ENCODE data around the gene LYPLA2.
"Not testable (repeated sequence)": the region's sequence is repeated elsewhere in the genome, so short reads cannot be mapped to it uniquely, and the experiment has no call there.

Gene LYPLA2

DNA sequence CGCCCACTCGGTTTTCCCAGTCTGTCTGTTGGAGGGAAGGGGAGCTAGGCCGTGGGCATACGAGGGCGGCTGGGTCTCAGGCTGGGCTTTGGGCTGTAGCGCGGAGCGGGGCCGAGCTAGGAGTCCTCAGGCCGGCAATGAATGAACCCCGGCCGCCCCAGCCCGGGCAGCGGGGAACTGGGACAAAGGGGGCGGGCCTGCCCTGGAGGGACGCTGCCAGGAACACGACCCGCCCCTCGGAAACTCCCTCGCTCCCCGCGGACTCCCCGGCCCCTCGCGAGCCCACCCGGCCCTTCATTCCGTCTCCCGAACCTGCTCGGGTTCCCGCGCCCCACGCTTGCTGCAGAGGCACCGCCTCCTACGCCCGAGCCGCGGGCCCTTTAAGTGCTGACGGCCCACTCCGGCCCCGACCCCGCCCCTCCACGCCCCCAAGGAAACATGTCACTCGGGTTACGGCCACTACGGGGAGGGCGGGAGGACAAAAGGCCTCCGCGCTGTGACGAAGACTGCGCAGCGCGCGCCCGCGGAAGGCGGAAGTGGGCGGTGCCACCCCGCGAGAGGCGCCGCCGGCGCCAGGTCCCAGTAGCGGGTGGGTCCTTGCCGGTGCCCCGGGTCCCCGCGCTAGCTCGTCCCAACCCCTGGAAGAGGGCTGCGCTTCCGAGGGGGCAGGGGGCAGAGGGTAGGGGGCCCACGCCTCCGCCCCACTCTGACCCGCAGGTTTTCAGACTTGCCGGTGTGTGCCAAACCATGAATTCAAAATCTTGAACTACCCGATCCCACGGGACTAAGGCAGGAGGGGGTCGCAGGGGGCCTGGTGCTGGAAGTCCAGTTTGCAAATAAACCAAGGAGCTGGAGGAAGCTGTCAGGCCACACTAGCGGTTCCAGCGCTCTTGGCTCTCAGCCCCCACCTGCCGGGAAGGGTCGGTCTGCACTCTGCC, 9.7 kb downstream of the LYPLA2 start, which contains the start of gene GALE:
Gene GALE (minus strand): TSS at position 355 of the 938 bp plus-strand sequence. CDS start 1,747 bp downstream, outside the sequence.
- DNase-seq (ENCODE audit: low read depth in 2 of 2): peak; percentile 95 to 97

DNA sequence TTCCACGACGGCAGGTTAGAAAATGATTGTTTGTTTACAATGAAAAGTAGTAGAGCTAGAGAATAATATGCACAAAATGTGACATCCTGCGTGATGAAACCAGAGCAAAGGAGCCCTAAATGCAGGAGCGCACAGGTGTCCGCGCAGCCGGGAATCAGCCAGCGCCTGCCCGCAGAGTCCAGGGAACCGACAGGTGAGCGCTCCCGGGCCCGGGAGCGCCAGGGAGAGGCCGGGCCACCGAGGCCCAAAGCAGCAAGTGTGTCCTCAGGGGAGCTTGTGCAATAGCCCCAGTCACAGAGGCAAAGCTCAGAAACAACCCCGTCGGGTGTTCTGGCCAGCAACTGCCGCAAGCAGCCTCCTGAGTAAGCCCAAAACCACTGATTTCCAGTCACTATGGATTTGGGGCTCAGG, 10.4 kb downstream of the LYPLA2 start:
- no peak for DNase-seq (ENCODE audit: low read depth in 2 of 2)

DNA sequence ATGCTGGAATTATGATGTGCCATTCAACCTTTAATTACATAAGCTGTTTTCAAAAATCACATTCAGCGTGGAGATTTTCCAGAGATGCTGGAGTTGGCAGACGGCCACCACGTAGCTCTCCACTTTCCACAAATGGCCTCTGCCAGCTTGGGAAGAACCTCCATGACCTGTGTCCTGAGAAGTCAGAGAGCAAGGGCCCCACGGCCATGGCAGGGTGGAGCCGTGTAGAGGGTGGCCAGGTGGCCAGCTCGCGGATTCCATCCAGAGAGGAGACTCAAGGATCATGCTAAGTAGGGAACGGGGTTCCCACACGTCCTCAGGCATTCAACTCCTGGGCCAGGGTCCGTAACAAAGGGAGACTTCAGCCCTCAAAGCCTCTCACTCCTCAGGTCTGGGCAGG, 10.9 kb downstream of the LYPLA2 start:
- no peak for DNase-seq (ENCODE audit: low read depth in 2 of 2)

DNA sequence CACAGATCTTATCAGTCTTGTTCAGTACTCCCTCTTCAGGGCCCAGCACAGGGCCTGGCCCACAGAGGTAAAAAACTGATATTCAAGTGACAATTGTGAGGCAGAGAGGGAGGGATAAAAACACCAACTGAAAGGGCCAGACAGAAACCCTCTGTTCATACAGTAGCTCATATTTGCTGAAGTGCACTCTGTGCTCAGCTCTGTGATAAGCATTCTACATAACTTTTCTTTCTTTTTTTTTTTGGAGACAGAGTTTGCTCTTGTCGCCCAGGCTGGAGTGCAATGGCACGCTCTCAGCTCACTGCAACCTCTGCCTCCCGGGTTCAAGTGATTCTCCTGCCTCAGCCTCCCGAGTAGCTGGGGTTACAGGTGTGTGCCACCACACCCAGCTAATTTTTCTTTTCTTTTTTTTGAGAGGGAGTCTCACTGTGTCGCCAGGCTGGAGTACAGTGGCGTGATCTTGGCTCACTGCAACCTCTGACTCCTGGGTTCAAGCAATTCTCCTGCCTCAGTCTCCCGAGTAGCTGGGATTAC, 11.9 kb downstream of the LYPLA2 start:
- DNase-seq (ENCODE audit: low read depth in 2 of 2): not testable (repeated sequence)

DNA sequence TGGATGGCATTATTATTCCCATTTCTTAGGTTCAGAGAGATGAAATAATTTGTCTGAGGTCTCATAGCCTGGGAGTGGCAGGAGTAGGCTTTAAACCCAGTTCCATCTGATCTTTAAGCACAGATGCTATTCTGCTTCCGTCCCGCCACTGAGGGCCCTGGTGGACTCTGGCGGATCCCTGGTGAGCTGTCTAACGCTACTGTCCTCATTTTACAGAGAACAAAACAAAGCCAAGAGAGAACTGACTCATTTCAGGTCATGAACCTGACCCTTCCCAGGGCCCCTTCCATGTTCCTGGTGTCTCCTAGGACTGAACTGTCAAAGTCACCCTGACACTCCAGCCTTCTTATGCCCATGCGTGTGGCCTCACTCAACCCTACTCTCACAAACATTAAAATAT, 12.7 kb downstream of the LYPLA2 start:
- DNase-seq (ENCODE audit: low read depth in 2 of 2): no peak

DNA sequence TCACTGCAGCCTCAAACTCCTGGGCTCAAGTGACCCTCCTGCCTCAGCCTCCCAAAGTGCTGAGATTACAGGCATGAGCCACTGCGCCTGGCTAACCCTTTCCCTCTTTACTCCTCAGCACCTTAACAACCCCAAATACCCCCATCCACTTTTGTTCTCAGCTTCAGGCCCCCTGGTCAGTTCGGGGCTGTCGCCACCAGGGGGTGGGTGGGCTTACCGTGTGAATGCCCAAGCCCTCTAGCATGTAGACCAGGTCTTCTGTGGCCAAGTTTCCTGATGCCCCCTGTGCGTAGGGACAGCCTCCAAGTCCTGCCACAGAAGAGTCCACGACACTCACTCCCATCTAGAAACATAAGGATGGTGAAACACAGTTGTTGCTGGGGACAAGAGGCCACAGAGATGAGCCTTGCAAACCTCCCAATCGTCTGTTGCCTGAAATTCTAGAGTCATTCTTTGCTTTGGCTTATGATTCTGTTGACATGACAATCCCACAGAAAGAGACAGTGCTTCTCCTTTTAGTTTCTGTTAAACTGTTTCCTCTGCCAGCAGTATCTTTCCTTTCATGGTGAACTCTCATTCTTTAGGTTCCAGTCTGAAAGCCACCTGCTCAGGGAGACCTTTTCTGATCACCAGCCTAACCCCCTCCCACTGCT, 13.4 kb downstream of the LYPLA2 start:
- no peak for DNase-seq (ENCODE audit: low read depth in 2 of 2)

DNA sequence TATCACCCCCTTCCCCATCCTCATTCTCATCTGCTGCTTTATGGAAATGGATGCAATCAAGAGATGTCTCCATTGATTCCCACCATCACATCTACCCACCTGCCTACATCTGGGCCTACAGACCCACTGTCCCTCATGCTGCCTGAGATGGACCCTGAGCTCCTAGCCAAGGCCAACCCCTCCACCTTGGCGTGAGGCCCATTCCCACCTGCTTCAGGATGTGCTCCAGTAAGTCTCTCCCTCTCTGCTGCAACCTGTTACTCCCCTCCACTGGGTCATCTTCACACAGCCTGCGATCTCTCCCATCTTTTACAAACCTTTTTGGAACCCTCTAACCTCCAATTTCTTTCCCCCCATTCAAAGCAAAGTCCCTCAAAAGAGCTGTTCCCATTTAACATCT, 14.1 kb downstream of the LYPLA2 start:
- no peak for DNase-seq (ENCODE audit: low read depth in 2 of 2)

DNA sequence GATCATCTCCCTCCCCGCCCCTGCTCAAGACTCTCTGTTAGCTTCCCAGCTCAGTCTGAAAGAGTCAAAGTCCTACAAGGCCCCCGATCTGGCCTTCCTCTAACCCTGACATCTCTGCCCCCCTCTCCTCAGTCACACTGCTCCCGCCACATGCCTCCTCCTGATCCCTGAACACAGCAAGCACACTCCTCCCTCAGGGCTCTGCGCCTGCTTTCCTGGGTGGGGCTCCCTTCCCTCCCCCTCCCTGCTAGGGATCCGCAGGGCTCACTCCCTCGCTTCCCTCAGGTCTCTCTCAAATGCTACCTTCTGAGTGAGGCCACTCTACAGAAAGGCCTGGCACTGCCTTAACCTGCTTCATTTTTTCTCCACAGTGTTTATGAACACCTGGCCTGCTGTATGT, 15.3 kb downstream of the LYPLA2 start:
- no peak for DNase-seq (ENCODE audit: low read depth in 2 of 2)

DNA sequence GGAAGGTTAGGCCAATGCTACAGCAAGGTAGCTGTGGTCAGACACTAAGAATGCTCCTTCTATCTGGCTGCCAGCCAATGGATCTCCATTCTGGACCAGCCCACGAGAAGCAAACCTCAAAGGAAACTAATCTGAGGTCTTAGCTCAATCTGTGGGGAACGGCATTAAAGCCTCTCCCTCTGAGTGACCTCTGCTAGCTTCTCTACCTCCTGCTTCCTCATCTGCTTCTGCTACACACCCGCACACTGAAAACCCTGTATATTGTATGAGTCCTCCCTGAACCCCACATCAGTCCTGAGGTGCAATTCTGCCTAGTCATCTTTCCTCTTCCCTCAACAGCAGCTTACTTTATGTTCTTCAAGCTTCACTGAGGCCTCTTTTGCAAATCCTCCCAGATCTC, 16.5 kb downstream of the LYPLA2 start:
- DNase-seq (ENCODE audit: low read depth in 2 of 2): no peak

DNA sequence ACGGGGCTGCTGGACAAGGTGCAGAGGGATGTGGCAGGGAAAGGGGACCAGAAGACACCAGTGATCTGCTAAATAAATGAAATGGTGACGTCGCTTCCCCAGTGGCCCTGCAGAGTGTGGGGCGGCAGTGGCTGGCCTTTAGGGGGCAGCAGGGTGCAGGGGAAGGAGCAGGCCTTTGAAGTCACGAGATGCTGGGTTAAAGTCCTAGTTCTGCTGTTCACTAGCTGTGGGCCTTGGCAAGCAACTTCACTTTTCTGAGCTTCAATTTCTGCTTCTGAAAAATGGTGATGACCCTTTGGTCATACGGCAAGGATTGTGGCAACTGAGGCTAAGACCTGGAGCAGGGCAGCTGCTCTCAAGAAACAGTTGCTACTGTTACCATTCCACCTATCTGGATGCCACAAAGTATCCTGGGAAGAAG, 18.8 kb downstream of the LYPLA2 start:
- peak; percentile 55 to 69 for DNase-seq (ENCODE audit: low read depth in 2 of 2)

DNA sequence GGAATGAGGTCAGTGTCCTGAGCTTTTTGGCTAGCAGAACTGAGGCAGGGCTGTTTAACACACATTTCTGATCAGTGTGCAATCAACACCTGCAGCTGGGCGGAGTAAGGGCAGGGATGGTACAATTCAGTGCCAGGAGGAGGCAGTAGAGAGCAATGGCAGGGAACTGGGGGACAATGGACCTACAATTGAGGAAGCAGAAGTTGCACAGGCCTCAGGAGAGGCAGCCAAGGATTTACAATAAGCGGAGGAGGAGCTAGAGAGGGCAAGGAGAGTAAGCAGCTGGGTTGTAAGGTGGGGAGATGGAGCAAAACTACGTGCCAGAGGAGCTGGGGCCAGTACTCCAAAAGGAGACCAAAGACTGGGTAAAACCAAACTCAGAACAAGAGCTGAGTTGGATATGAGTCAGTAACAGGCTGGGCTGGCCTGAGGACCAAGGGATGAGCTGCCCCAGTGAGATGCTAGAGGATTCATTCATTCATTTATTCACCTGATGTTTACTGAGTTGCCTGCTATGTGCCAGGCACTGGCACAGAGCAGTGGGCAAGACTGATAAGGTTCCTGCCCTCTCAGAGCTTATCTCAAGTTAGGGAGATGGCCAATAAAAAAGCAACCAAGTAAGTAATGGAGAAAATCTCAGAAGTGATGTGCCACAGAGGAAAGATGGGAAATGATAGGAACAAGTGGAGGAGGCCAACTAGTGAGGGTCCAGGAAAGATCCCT, 20.0 kb downstream of the LYPLA2 start:
- DNase-seq (ENCODE audit: low read depth in 2 of 2): no peak

DNA sequence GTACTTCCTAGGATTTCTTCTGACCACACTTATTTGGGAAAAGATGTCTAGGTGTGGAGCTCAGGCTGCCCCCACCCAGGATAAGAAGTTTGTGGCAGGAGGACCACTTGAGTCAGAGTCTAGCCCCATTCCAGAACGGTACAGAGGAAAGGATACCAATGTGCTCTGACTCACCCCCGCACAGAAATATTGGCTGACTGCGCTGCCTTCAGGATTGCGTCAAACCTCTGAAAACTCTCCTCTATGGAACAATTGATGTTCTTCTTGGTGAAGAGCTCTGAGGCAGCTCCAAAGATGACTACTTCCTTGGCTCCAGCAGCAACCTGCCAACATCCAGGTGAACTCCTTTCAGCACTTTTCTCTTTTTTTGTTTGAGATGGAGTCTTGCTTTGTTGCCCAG, 23.1 kb downstream of the LYPLA2 start:
- no peak for DNase-seq (ENCODE audit: low read depth in 2 of 2)

DNA sequence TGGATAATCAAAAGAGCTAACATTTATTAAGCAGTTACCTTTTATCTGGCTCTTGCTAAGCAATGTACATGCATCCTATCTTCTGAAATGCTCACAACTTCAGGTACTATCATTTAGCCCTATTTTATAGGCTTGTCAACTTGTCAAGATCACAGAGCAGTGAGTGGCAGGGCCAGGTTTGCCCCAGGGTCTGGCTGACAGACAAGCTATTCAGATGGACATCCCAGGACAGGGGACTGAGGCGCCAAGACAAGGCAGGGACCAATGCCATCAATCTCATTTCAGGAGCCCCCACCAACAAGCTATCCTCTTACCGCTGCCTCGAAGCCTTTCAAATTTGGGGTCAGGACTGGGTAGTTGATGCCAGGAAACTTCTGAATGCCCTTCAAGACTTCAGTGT, 25.4 kb downstream of the LYPLA2 start:
- DNase-seq (ENCODE audit: low read depth in 2 of 2): no peak

DNA sequence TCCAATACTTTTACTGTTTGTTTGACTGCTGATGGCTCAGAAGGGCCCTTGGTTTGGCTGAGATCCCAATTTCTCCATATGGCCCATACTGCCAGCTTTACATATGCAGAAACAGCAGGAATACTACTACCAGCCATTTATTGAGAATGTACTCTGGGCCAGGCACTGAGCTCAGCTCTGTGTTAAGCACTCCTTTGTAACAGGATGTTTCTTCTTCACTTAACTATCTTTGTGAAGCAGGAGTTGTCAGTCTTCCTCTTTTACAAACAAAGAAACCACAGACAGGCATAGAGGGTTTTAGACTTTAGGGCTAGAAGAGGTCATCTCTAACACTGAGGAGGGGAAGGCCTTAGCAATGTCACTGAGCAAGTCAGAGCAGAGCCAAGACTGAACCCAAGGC, 26.0 kb downstream of the LYPLA2 start:
- no peak for DNase-seq (ENCODE audit: low read depth in 2 of 2)

DNA sequence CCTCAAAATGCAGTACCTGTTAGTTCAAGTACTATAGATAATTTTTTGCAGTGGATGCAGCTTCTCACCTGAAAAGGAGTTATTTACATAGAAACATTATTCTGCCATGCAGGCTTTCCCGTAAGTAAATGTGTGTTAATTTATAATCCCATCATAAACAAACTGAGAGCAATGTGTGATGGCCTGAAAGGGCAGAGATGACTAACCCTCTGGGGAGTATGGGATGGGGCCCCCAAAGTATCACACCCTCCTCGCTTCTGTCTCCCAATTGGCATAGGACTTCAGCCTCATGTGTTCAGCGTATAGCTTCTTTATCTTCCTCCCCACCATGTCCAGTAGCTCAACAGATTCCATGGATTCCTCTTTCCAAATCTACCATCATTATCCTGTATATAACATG, 26.7 kb downstream of the LYPLA2 start:
- DNase-seq (ENCODE audit: low read depth in 2 of 2): no peak

DNA sequence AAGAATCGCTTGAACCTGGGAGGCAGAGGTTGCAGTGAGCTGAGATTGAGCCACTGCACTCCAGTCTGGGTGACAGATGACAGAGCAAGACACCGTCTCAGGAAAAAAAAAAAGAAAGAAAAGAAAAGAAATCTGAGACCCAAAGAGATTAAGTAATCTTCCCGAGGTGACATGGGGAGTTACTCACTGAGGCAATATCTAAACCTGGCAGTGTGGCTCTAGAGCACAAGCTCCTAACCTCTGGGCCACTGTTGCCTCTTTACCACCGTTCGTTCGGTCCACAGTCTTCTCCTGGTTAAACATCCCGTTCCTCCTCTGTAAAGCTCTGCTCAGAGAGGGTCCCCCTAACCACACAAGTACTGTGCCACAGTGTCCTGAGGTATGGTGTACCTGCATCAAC, 32.8 kb downstream of the LYPLA2 start:
- DNase-seq (ENCODE audit: low read depth in 2 of 2): no peak

DNA sequence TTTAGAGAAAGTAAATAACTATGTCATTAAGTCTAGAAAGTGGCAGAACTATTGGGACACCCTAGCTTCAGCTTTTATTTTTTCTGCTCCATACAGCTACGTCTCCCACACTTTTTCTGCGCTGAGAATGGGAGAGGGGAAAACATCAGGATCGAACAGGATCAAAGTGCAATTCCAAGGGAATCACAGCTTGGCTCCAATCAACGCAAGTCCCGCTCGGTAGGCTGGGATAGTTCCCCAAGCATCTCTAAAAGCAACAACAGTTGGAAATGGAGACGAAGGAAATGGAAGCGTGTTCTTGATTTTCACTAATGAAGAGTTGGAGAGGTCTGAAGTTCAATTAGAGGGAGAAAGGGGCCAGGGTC, 33.7 kb downstream of the LYPLA2 start:
- DNase-seq (ENCODE audit: low read depth in 2 of 2): no peak

DNA sequence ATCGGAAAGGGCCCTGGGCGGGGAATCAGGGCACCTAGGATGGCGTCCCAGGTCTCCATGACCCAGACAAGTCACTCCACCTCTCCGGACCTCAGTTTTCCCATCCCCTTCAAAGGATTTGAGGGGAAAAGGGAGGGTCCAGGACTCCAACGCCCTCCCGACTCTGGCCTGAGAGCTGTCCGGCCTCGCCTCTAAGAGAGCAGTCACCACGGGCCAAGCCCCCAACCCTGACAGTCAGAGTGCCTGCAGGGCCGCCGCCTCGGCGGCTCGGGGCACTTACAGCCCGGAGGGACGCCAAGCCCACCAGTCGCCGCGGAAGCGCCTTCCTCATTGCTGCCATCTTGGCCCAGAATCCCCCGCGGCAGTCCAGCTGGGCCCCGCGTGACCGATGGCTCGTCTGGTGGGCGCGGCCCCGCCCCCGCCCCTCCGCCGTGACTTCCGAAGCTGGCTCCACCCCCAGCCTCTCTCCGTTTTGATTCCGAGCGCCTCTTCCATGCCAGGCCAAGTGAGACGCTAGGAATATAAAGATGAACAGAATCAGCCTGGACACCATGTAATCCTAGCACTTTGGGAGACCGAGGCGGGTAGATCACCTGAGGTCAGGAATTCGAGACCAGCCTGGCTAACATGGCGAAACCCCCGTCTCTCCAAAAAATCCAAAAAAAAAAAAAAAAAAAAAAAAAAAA, 34.3 kb downstream of the LYPLA2 start, which contains the start of gene HMGCL:
Gene HMGCL (minus strand): TSS at position 354 of the 686 bp plus-strand sequence. CDS start 14 bp downstream, at position 340.
- DNase-seq (ENCODE audit: low read depth in 2 of 2): peak; percentile 73 to 77

DNA sequence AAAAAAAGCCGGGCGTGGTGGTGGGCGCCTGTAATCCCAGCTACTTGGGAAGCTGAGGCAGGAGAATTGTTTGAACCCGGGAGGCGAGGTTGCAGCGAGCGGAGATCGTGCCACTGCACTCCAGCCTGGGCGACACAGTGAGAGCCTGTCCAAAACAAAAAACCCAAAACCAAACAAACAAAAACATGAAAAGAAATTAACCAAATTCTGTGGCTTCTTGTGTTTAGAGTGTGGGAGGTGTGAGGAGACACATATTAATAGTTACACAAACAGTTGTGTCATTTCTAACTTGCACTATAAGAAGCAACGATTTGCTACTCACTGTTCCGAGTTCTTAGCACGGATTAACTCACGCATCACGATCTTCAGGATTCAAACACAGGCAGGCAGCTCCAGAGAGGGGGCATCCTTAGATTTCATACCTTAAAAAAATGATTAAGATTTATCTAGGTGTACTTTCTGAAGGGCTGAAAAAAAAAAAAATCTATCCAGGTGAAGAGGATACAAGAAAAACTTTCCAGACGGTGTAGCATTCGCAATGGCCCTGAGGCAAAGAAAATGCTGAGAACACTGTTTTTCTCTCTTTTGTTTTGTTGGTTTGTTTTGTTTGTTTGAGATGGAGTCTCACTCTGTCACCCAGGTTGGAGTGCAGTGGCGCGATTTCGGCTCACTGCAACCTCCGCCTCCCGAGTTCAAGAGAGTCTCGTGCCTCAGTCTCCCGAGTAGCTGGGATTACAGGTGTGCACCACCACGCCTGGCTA, 35.0 kb downstream of the LYPLA2 start:
- DNase-seq (ENCODE audit: low read depth in 2 of 2): no peak

DNA sequence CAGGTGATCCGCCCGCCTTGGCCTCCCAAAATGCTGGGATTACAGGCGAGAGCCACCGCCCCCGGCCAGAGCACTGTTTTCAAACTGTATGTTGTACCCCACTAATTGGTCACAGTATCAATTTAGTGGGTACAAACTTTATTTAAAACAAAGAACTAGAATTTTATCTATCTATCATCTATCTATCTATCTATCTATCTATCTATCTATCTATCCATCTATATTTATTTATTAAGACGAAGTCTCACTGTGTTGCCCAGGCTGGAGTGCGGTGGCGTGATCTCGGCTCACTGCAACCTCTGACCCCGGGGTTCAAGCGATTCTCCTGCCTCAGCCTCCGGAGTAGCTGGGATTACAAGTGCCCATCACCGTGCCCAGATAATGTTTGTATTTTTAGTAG, 35.6 kb downstream of the LYPLA2 start:
- DNase-seq (ENCODE audit: low read depth in 2 of 2): not testable (repeated sequence)

DNA sequence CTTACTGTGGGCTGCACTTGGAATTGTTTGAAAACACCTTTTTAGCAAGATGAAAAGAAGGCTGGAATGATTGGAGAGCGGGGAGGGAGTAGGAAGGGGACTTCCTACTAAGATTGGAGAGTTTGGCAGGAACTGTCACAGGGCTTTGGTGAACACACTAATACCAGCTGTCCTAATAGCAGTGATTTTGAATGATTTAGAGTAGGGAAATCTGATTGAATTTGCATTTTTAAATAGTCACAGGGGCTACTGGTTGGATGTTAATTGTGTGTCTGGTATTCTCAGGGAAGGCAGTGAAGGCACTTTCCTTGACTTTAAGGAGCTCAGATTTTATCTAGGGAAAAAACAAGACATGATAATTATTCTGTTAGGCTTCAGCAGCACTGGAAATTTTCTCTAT, 36.8 kb downstream of the LYPLA2 start:
- DNase-seq (ENCODE audit: low read depth in 2 of 2): no peak

Data from stimulated activated CD8-positive, alpha-beta memory T cell treated with anti-CD3 and anti-CD28 coated beads, Interleukin-2, amount 100 ng/mL, for 1 hour (primary cell).